Stimulated activated CD8-positive, alpha-beta memory T cell treated with anti-CD3 and anti-CD28 coated beads, Interleukin-7, amount 100 ng/mL, for 4 hours (primary cell): ENCODE results near the gene RBX1.
"Not testable (repeated sequence)": the region's sequence is repeated elsewhere in the genome, so short reads cannot be mapped to it uniquely, and the experiment has no call there.

ENCODE experiments used
- DNase-seq, 2 donors: peaks; one replicate each; pipeline ENCODE4 v3.0.0-alpha.2; 2020; ENCODE audit warnings: low read depth in 2 of 2

Gene RBX1

DNA sequence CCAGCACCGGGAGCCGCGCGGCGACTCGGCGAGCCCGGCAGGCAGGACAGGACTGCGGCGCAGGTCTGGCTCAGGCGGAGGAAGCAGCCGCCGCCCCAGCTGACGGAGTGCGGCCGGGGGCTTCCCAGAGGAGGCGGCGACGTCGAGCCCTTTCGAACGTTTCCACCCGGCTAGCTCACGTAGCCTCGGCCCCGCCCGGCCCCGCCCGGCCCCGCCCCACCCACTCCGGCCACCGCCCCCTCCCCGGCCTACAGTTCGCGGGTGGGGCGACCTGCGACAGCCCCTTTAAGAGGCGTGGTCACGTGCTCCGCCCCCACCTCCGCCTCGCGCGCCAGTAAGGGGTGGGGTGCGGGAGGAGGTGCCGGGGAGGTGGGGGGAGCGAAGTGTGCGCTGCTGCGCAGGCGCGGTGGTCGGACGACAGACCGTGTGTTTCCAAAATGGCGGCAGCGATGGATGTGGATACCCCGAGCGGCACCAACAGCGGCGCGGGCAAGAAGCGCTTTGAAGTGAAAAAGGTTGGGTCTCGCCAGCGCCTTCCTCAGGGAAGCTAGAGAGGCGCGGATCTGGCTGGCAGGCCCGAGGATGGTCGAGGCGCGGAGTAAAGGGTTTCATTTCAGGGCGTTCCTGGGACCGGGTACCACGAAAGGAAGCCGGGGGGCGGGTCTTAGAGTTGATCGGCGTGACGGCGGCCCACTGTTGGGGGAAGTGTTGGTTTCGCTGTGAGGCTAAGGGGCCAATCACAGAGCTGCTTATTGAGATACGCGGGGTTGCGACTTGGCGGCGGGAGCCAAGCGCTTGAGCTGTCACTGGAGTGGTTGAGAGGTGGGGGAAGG is at the start of gene RBX1:
Gene RBX1 (plus strand): TSS at position 417 of the 833 bp plus-strand sequence. CDS start 21 bp downstream, at position 438.
- peak; percentile 97 to 98 for DNase-seq

DNA sequence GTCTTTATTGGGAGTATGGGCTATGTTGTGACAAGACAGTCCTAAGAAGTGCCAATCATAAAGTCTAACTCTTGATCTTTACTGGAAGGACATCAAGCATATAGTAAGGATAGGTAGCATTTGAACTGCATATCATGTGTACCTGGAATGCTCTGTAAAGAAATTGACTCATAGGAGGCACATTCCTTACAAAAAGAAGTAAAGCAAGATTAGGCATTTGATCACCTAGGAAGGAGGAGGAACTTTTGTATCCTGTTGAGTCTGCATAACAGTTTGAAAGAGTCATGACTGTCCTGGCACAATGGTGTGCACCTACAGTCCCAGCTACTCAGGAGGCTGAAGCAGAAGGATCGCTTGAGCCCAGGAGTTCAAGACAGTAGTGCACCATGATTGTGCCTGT is 47.1 kb upstream of the RBX1 start:
- no peak for DNase-seq

DNA sequence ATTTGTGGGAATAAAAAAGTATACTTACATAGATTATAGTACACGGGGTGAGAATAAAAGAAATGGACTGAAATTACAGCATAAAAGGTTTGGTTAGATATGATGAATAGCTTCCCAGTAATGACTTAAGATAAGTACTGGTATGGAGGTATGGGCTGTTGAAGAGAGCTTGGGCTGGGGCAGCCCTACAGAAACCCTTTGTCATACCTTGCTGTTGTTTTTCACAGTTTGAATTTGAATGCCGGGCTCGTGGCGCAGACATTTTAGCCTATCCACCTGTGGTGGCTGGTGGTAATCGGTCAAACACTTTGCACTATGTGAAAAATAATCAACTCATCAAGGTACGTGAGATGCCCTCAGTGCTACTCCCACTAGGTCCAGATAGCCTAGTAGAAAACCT is 42.3 kb upstream of the RBX1 start:
- DNase-seq: no peak

DNA sequence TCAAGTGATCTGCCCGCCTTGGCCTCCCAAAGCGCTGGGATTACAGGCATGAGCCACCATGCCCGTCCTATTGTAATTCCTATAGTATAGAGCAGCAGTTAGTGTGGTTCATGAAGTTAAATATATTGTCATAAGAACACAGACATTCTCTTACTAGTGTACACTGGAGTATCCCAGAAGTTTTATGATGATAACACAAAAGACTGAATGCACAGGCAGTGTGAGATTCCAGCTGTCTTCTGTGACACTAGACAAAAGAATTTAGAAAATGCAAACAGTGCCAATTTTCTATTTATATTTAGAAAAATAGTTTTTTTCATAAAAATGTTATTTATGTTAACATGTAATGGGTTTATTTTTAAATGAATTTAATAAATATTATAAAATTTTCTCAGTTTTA is 39.4 kb upstream of the RBX1 start:
- DNase-seq: no peak

DNA sequence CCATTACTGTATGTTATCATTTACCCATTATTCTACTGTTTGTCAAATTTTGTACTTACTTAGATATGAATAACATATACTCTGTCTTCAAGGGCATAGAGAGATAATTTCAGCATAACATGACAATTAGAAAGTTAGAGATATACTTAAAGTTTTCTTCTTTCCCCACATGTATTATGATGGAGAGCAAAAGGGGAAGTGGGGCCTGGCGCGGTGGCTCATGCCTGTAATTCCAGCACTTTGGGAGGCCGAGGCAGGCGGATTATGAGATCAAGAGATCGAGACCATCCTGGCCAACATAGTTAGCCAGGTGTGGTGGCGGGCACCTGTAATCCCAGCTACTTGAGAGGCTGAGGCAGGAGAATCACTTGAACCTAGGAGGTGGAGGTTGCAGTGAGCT is 38.2 kb upstream of the RBX1 start:
- not testable (repeated sequence) for DNase-seq

DNA sequence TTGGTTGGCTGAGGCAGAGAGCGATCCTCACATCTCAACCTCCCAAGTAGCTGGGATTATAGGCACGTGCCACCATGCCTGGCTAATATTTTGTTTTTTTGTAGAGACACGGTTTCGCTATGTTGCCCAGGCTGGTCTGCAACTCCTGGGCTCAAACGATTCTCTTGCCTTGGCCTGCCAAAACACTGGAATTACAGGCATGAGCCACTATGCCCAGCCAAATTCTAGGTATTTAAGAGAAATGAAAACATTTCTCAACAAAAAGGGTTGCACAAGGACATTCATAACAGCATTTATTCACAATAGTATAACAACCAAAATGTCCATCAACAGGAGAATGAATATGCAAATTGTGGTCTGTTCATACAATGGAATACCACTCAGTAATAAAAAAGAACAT is 31.7 kb upstream of the RBX1 start:
- DNase-seq: no peak

DNA sequence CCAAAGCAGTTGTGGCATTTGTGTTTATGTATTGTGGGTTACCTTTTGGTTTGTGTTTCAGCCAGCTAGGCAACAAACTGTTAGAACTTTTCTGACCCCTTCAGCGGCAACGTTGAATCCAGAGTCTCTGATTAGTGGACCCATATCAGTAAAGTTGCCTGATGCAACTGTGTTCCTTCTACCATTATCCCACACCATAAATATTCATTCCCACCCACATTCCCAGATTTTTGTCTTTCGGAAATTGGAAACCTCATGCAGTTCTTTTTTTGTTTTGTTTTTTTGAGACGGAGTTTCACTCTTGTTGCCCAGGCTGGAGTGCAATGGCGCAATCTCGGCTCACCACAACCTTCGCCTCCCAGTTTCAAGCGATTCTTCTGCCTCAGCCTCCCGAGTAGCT is 30.7 kb upstream of the RBX1 start:
- no peak for DNase-seq

DNA sequence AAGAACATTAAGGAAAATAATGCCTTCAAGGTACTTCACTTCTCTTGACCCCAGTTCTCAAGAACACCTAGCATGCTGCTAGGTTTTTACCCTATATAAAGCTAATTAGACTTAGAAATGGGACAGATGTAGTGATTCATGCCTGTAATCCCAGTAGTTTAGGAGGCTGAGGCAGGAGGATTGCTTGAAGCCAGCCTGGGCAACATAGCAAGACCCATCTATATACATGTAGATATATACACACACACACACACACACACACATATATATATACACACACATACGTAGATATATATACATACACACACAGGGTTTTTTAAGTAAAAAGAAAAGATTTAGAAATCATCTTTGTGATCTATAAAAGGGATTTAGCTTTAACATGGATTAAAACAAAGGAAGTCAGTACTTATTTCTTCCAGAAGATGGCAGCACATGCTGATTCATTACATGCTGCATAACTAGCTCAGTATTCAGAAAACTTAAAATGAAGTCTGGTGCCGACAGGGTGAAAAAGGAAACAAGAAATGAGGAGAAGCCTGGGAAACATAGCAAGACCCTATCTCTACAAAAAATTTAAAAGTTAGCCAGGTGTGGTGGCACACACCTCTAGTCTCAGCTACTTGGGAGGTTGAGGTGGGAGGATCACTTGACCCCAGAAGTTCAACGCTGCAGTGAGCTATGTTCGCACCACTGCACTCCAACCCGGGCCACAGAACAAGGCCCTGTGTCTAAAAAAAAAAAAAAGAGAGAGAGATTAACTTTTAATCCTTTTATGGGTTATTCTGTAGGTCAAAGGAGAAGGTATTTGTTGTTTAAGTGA is 28.5 kb upstream of the RBX1 start:
- DNase-seq: no peak

DNA sequence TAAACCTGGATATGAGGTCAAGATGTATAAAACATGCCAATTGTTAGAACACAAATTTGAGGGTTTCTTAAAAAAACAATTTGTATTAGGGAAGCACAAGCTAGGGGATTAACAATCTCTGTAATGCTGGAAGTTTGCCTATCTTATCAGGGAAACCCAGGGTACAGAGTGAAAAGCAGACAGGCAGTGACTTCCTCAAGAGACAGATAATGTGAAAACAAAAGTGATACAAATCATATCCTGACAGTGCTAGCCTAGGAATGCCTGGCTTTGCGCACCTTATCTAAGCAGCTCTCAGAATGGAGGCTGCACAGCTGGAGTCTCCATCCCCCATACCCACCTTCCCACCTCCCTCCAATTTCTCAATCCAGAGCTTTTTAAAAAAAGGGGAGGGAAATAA is 22.5 kb upstream of the RBX1 start:
- no peak for DNase-seq

DNA sequence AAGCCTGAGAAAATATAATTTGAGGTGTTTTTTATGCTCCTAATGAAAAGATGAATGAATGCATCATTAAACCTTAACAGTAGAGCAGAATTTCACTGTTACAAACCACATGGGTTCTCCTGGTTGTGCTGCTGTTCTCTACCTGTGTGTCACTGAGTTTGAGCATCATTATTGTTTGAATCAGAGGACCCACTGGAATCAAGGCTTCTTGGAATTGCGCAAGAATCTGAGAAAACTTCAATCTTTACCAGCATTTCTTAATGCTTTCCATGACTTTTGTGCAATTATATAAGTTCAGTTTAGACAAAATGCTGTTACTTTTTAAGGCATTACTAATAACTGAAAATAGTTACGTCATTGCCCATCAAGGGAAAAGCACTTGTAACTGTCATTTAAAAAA is 18.8 kb upstream of the RBX1 start:
- no peak for DNase-seq

DNA sequence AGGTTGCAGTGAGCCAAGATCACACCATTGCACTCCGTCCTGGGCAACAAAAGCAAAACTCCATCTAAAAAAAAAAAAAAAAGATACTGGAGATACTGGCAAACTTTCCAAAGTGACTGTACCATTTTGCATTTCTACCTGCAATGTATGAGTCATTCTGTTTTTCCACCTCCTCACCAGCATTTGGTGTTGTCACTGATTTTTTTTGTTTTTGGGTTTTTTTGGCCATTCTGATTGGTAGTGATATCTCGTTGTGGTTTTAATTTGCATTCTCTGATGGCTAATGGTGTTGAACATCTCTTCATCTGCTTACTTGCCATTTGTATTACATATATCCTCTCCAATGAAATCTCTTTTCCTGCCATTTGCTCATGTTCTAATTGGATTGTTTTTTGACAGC is 12.0 kb upstream of the RBX1 start:
- no peak for DNase-seq

DNA sequence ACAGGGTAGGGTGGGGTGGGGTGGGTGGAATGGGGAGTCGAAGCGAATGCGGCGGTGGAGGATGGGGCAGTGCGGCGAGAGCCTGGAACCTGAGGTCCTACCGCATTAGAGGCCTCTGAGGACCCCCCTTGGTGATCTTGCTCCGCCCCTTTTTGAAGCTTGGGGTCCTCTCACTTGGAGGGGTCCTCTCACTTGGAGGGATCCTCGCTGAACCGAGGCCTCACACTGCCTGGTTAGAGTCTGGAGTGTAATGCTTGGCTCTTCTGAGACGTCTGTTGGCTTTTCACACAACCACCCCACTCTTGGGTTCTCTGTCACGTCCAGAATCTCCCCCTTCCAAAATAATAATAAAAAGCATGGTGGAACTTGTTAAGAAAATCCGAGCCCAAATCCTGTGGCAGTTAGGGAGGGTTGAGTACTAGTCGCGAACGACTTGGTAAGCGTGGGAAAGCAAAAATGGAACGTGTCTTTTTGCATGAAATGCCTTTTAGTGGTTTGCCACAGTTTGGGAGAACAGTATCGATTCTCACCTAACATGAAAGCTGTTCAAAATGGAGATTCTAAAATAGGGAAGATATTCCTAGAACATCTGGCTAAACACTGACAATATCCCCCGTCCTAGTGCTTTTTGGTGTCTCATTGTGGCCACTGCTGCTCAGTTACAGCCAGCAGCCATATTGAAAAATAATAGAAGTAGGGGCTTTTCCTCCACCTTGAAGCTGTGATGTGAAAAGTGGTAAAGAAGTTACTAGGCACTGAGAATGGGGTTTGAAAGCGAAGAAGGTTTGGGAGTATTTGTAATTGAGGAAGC is 822 bp downstream of the RBX1 start:
- DNase-seq: no peak

DNA sequence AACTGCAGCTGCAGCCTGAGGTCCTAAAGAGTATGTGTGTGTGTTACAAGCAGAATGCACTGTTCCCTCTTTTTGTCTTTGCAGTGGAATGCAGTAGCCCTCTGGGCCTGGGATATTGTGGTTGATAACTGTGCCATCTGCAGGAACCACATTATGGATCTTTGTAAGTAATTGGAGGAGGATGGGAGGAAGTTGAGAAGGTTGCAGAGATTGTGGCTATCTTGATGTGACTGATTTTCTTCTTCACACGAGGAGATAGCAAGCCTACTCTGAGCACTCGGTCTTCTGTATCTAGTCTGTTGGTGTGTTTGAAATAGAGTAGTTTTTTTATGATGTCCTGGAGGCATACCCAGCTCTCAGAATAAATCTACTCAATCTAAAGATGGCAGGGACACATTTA is 2.3 kb downstream of the RBX1 start:
- no peak for DNase-seq

DNA sequence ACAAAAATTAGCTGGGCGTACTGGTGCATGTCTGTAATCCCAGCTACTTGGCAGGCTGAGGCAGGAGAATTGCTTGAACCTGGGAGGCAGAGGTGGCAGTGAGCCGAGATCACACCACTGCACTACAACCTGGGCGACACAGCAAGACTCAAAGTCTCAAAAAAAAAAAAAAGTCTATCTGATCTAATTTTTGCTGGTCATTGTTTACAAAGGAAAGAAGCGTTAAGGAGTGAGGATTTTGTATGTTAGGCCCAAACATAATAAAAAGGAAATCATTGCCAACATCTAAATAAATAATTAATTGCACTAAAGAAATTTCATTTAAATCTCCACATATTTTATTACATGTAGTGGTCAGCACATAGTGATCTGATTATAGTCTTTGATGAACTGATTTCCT is 2.9 kb downstream of the RBX1 start:
- DNase-seq: no peak

DNA sequence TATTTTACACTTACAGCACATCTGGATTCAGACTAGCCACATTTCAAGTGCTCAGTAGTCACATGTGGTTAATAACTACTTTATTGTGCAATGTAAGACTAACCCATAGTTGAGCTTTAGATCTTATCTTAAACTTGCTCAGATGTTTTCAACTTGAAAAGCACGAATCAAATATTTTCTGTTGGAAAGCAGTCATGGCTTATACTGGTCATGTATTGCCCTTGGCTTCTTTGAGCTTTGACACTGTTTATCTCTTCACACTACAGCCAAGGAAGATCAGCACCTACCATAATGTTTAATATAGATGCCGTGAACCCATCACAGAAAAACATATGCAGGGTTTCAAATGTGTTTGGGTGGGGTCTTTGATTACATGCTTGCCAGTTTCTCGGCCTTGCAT is 4.4 kb downstream of the RBX1 start:
- no peak for DNase-seq

DNA sequence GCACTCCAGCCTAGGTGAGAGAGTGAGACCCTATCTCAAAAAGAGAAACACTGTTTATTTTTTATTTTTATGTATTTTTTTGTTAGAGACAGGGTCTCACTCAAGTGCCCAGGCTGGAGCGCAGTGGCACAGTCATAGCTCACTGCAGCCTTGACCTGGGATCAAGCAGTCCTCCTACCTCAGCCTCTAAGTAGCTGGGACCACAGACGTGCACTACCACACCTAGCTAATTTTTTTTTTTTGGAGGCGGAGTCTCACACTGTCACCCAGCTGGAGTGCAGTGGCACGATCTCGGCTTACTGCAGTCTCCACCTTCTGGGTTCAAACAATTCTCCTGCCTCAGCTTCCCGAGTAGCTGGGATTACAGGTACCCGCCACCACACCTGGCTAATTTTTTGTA is 6.4 kb downstream of the RBX1 start:
- DNase-seq: no peak

DNA sequence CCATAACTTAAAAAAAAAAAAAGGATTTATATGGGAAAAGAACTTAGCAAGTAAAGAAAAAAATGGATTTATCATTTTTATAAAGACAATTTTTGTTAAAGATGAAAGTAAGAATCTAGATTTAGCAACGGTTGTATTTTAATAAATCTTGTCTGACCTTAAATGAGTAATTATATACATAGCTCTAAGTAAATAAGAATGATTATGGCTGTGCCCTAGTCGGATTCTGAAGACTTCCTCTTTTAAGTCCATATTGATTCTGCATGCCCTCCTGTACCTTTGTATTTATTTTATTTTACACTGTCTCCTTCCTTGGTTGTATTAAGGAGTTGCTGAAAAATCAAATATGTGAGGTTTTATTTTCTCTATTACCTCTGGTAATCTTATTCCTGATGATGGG is 7.1 kb downstream of the RBX1 start:
- no peak for DNase-seq

DNA sequence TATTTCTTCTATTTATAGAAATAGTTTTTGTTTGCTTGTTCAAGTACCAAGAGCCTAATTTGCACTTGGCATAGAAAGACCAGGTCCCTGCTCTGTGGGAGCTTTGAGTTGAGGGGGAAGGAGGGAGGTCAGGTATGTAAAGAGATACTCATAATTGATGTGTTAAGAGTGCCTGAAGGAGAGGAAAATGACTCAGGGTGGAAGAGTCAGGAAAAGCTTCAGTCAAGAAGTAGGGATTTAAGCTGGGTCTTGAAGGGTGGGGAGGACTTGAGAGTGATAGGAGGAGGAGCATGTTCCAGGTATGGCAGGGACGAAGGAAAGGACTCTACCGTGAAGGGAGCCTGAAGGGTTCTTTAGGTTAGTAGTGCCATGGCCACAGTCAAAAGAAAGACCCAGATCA is 9.0 kb downstream of the RBX1 start:
- no peak for DNase-seq

DNA sequence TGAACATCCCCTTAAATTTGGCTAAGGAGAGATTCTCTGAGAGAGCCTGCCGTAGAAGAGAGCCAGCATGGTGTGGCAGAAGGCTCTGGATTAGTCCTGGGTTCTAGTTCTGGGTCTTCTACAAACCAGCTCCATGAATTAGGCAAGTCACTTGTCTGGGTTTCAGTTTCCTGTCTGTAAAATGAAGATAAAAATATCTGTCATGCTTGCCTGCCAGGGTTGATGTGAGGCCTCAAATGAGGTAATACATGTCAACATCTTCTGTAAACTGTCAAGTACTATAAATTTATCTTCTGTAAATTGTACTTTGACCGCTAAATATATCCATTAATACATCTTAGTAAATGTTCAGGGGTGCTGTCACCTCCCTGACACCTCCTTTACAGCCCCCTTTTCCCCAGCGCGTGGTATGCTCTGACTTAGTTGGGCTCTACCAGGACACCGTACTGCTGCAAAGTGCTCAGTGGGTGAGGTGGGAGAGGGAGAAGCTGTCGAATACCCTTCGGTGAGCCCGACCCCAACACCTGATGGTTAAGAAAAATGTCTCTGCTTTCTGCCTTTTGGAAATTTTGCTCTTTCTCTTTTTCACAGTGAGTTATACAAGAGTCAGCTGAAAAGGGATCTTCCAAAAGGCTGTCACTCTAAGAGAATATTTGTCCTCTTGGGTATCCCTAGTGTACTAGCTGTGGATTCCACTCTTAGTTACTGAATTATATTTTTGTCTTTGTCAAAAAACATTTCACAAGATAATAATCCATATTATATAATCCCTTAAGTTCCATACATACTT is 15.0 kb downstream of the RBX1 start:
- DNase-seq: no peak

DNA sequence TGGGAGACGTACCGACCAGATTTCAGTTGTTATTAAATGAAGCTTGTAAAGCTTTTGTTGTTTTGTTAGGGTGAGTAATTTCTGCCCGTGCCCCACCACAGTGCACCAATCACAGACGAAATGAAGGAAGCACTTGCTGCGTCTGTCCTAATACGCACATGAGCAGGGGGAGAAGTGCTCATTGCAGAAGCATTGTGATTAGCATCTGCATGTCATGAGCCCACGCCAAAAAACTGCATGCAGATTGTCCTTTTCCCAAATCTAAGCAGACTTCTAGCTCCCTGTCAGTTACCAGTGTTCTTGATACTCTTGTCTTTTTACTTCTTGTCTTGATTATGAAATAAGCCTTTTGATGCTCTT is 15.5 kb downstream of the RBX1 start:
- DNase-seq: no peak

DNA sequence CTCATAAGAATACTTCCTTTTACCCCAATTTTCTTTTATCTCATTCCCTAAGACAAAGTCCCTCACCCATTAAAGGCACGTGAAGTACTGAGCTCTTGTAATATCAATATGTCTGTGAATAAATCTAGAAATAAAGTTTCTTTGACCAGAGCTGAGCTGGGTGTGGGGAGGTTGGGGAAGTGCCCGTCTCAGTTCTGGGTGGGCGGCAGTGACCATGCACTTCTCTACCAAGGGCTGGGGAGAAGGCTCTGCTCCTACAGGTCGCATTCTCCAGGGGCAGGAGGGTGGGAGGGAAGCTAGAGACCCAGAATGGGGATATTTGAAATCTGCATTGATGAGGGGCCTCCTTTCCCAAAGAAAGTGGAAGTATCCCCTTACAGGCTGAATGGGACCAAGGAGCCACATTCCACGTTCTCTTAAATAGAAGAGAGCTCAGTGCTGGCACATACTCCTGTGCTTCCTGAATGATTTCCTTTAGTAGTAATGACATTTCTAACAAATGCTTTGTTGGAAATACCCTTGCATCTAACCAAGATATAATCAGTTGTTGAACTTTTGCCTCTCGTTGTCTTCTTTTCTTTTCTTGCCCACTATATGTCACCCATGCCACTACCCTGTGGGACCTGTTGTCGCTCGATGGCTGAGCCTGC is 16.1 kb downstream of the RBX1 start:
- DNase-seq: no peak
